Breast epithelium (tissue), 4 donors: ENCODE data around the gene GREM2. TPM values are rescaled to one million over a fixed set of nuclear protein-coding genes. Genes with fewer than 3 reads are reported as not detected.

Experiments used
- DNase-seq, 2 donors: peaks; one replicate each; pipeline ENCODE4 v3.0.0-alpha.2; 2019; ENCODE audit warnings: low spot score in 2 of 2
- H3K27ac ChIP-seq, 2 donors: fragments of 200-600 bp; sonication (generic) in 1 of 2; one replicate each; pipeline ENCODE4 v1.5.1; 2016 to 2019; ENCODE audit warnings: mild to moderate bottlenecking in 1 of 2
- H3K27me3 ChIP-seq, 2 donors: fragments of 200-600 bp; sonication (generic) in 1 of 2; one replicate each; pipeline versions ENCODE4 v1.5.1 to v1.6.0; 2017 to 2019; ENCODE audit warnings: control low read depth in 1 of 2, mild to moderate bottlenecking in 1 of 2
- H3K36me3 ChIP-seq: fragments of 200-600 bp; one replicate; pipeline ENCODE4 v1.5.1; 2019
- H3K4me1 ChIP-seq, 2 donors: fragments of 200-600 bp; sonication (generic); one replicate each; pipeline ENCODE4 v1.5.1; 2016 to 2019; ENCODE audit warnings: control low read depth in 1 of 2
- H3K4me3 ChIP-seq, 3 donors: fragments of 200-600 bp; sonication (generic); 1 replicate in 2 of 3; 2 replicates in 1 of 3; pipeline ENCODE4 v1.5.1; 2016 to 2019; ENCODE audit warnings: mild to moderate bottlenecking in 3 of 3, moderate library complexity in 2 of 3
- H3K9me3 ChIP-seq, 2 donors: fragments of 200-600 bp; sonication (generic) in 1 of 2; one replicate each; pipeline ENCODE4 v1.5.1; 2016 to 2019; ENCODE audit warnings: control low read depth in 1 of 2
- CTCF ChIP-seq, 3 donors: fragments of 450-650 bp; IDR thresholded peaks; one replicate each; pipeline ENCODE4 v1.5.1; 2016 to 2017; ENCODE audit warnings: antibody characterized with exemption in 3 of 3, mild to moderate bottlenecking in 3 of 3, moderate library complexity in 3 of 3
- POLR2A ChIP-seq: fragments of 450-650 bp; IDR thresholded peaks from one replicate; pipeline ENCODE4 v1.6.1; 2016; ENCODE audit warnings: antibody characterized with exemption, mild to moderate bottlenecking, moderate library complexity
- POLR2AphosphoS5 ChIP-seq, 3 donors: sonication (generic); formaldehyde crosslinking; IDR thresholded peaks; one replicate each; pipeline ENCODE4 v1.6.1; 2017; ENCODE audit warnings: antibody characterized with exemption in 3 of 3
- intact Hi-C: fragments of 100-400 bp; cut with DNase I; formaldehyde crosslinking; loops from one replicate; pipeline ENCODE4 v1.15.1; 2023; ENCODE audit warnings: low total_unique reads
- total RNA-seq, 3 donors: library from RNA; depleted of rRNA; stranded (reverse); fragments of >200 nt; gene quantifications; one replicate each; pipeline ENCODE4 v1.1.0, GENCODE V29; 2016

The GREM2 gene
- total RNA-seq, 3 donors from 2014 or later, result 0.16 to 2.0 (median 1.0) TPM

- H3K27ac ChIP-seq, result no peak overlapping the region
- intact Hi-C loops, result no loop called here
- peaks cover 0 to 7% of the 10 kb centered on the region in 2 donors for H3K9me3 ChIP-seq
- no peak for DNase-seq
- no peaks in the 10 kb centered on the region for H3K36me3 ChIP-seq
- no peak for TF ChIP-seq POLR2AphosphoS5 (IDR thresholded peaks at IDR 0.05)
- no peak for TF ChIP-seq POLR2A
- no peak for TF ChIP-seq CTCF (IDR thresholded peaks at IDR 0.05)
- H3K4me3 ChIP-seq, result no peak overlapping the region
- no peaks in the 10 kb centered on the region for H3K27me3 ChIP-seq
- H3K4me1 ChIP-seq, result no peaks in the 10 kb centered on the region
Measured at GRCh38 chr1:240635466-240636256, 23.7 kb upstream of the GREM2 start.

- H3K4me3 ChIP-seq, result no peak overlapping the region
- H3K4me1 ChIP-seq, result no peaks in the 10 kb centered on the region
- no peak overlapping the region for H3K27ac ChIP-seq
- intact Hi-C loops, result no loop called here
- DNase-seq, result no peak
- H3K27me3 ChIP-seq, result no peaks in the 10 kb centered on the region
- H3K36me3 ChIP-seq, result no peaks in the 10 kb centered on the region
- TF ChIP-seq CTCF (IDR thresholded peaks at IDR 0.05), result no peak
- TF ChIP-seq POLR2A, result no peak
- TF ChIP-seq POLR2AphosphoS5 (IDR thresholded peaks at IDR 0.05), result no peak
- H3K9me3 ChIP-seq, result no peaks in the 10 kb centered on the region
Measured at GRCh38 chr1:240630409-240630808, 18.5 kb upstream of the GREM2 start.

- no peak for DNase-seq
- no peak overlapping the region for H3K4me3 ChIP-seq
- intact Hi-C loops, result no loop called here
- no peaks in the 10 kb centered on the region for H3K9me3 ChIP-seq
- H3K36me3 ChIP-seq, result no peaks in the 10 kb centered on the region
- H3K27me3 ChIP-seq, result no peaks in the 10 kb centered on the region
- no peak overlapping the region for H3K27ac ChIP-seq
- TF ChIP-seq POLR2A (no peak), CTCF (IDR thresholded peaks at IDR 0.05) (no peak), POLR2AphosphoS5 (IDR thresholded peaks at IDR 0.05) (no peak)
- no peaks in the 10 kb centered on the region for H3K4me1 ChIP-seq
Measured at GRCh38 chr1:240621249-240621648, 9.3 kb upstream of the GREM2 start.

GRCh38 chr1:240619906-240620621, 8.1 kb upstream of the GREM2 start:
- TF ChIP-seq POLR2AphosphoS5 (IDR thresholded peaks at IDR 0.05) (no peak), CTCF (IDR thresholded peaks at IDR 0.05) (no peak), POLR2A (no peak)
- H3K4me1 ChIP-seq, result no peaks in the 10 kb centered on the region
- H3K4me3 ChIP-seq, result peak overlapping the region in 1 of 3 donors; percentile 39
- H3K27me3 ChIP-seq, result no peaks in the 10 kb centered on the region
- no peaks in the 10 kb centered on the region for H3K36me3 ChIP-seq
- no peak overlapping the region for H3K27ac ChIP-seq
- intact Hi-C loops, result no loop called here
- no peaks in the 10 kb centered on the region for H3K9me3 ChIP-seq
- no peak for DNase-seq

- Histone ChIP-seq H3K4me1 (no peaks in the 10 kb centered on the region), H3K9me3 (no peaks in the 10 kb centered on the region), H3K27me3 (no peaks in the 10 kb centered on the region), H3K36me3 (no peaks in the 10 kb centered on the region), H3K27ac (no peak overlapping the region), H3K4me3 (no peak overlapping the region)
- no peak for TF ChIP-seq POLR2A
- TF ChIP-seq POLR2AphosphoS5 (IDR thresholded peaks at IDR 0.05), result no peak
- intact Hi-C loops, result no loop called here
- DNase-seq, result no peak
Measured at GRCh38 chr1:240619357-240619756, 7.4 kb upstream of the GREM2 start.
